Glutamatergic neuron (in vitro differentiated cells): Measurements from ENCODE around the gene NUTM2G. TPM values are rescaled to one million over a fixed set of nuclear protein-coding genes. Genes with fewer than 3 reads are reported as not detected.
"Not testable (repeated sequence)": the region's sequence is repeated elsewhere in the genome, so short reads cannot be mapped to it uniquely, and the experiment has no call there.

Source experiments
- DNase-seq: peaks from one replicate; pipeline ENCODE4 v3.0.0; 2022
- H3K27ac Mint-ChIP-seq: one replicate; pipeline ENCODE4 v1.8.0; 2020; ENCODE audit warnings: mild to moderate bottlenecking, mixed read lengths, inconsistent platforms; ENCODE audit not compliant: unreplicated experiment
- H3K27me3 Mint-ChIP-seq: one replicate; pipeline ENCODE4 v1.8.0; 2020; ENCODE audit warnings: mild to moderate bottlenecking, moderate library complexity, mixed read lengths, inconsistent platforms; ENCODE audit not compliant: unreplicated experiment
- H3K36me3 Mint-ChIP-seq: one replicate; pipeline ENCODE4 v1.8.0; 2020; ENCODE audit warnings: mild to moderate bottlenecking, mixed read lengths, inconsistent platforms; ENCODE audit not compliant: unreplicated experiment
- H3K4me1 Mint-ChIP-seq: one replicate; pipeline ENCODE4 v1.8.0; 2020; ENCODE audit warnings: mild to moderate bottlenecking, low read depth, mixed read lengths, inconsistent platforms; ENCODE audit not compliant: unreplicated experiment
- H3K4me3 Mint-ChIP-seq: one replicate; pipeline ENCODE4 v1.8.0; 2020; ENCODE audit warnings: mild to moderate bottlenecking, mixed read lengths, inconsistent platforms; ENCODE audit not compliant: unreplicated experiment
- H3K9me3 Mint-ChIP-seq: one replicate; pipeline ENCODE4 v1.8.0; 2020; ENCODE audit warnings: mild to moderate bottlenecking, moderate library complexity, mixed read lengths, inconsistent platforms; ENCODE audit not compliant: unreplicated experiment
- total RNA-seq: library from RNA; stranded (reverse); fragmentation: NEBNext Ultra II Directional; extraction: Animal tissue kit (Norgen Biotek cat#: 25700); gene quantifications from one replicate; pipeline ENCODE4 v1.2.1, GENCODE V29; 2021; ENCODE audit not compliant: unreplicated experiment

NUTM2G gene
- total RNA-seq, 1 donor from 2014 or later: not detected

DNA sequence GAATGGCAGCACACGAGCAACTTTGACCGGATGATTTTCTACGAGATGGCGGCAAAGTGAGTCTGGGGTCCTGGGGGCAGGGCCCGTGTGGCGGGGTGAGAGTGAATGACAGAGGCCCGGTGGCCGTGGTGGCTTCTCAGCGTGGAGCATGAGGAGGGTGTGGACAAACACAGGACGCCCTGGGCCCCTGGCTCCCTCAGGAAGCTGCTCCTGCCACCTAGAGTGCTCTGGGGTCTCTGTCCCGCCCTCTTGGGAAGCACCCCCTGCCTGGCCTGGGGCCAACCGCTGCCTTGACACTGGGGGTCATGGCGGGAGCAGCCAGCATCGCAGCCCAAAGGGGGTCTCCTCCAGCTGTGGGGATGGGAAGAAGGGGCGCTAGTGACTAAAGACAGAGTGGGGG, 6.8 kb downstream of the NUTM2G start:
- not testable (repeated sequence) for H3K36me3 Mint-ChIP-seq, H3K27me3 Mint-ChIP-seq, H3K4me1 Mint-ChIP-seq, H3K27ac Mint-ChIP-seq, H3K9me3 Mint-ChIP-seq, DNase-seq, H3K4me3 Mint-ChIP-seq

DNA sequence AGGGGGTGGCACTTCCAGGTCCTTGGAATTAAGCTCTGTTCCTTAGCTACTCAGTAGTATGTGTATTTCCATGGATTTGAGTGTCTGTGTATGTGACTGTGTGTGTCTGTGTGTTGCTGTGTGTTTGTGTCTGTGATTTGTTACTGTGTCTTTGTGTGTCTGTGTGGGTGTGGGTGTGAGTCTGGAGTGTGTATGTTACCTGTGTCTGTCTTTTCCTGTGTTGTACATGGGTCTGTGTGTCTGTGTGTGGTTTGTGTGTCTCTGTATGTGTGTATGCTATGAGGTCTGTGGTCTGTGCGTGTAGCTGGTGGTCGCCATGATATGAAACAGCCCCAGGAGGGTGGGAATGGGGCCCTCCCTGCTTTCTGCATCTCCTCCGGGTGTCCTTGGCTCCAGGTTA, 8.8 kb downstream of the NUTM2G start:
- DNase-seq: not testable (repeated sequence)
- peak overlapping the region; percentile 75 for H3K27ac Mint-ChIP-seq

DNA sequence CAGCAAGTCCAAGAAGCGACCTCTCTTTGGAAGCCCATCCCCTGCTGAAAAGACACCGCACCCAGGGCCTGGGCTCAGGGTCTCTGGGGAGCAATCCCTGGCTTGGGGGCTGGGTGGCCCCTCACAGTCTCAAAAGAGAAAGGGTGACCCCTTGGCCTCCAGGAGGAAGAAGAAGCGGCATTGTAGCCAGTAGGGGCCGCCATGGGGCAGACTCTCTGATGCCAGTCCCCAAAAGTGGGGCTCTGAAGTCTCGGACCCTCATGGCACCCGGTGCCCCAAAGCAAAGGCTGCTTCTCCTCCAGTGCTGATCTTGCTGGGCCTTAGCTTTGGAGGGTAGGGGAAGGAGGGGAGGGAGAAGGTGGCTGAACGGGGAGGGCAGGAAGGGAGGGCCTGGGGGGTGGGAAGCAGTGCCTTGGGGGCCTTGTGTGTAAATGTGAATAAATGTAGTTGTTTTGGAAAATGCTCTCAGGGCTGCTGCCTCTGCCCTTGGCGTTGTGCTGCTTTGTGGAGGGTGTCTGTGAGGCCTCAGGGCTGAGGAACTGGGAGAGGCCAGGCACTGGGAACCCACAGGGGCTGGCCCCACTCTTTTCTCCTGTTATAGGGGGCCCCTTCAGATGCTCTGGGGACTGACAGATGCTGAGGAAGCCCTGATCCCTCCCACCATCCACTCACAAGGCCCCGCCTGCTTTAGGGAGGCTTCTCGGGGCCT, 10.5 kb downstream of the NUTM2G start:
- H3K27ac Mint-ChIP-seq, H3K4me3 Mint-ChIP-seq, DNase-seq, H3K9me3 Mint-ChIP-seq, H3K4me1 Mint-ChIP-seq, H3K27me3 Mint-ChIP-seq, H3K36me3 Mint-ChIP-seq: not testable (repeated sequence)

More for the DNA sequence above, 8.8 kb downstream of the NUTM2G start:
- not testable (repeated sequence) for H3K4me1 Mint-ChIP-seq, H3K9me3 Mint-ChIP-seq, H3K4me3 Mint-ChIP-seq, H3K27me3 Mint-ChIP-seq, H3K36me3 Mint-ChIP-seq

DNA sequence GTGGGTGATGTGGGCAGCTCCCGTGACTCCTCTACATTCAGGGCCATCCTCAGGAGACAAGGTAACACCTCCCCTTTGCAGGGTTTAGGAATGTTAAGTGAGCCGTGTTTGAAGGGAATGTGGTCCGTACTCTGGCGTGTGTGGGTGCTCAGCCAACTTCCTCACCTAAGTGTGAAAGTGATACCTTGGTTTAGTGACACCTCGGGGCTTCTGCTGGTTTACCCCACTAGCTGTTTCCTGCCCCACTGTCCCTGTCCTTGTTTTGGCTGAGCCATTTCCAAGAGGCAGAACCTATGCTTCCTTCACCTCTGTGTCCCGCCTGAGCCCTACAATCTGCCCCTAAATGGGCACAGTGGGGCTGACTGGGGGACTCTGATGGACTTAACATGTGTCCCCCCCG, 12.3 kb downstream of the NUTM2G start:
- H3K4me3 Mint-ChIP-seq, H3K27me3 Mint-ChIP-seq, H3K27ac Mint-ChIP-seq, DNase-seq, H3K9me3 Mint-ChIP-seq, H3K4me1 Mint-ChIP-seq, H3K36me3 Mint-ChIP-seq: not testable (repeated sequence)

DNA sequence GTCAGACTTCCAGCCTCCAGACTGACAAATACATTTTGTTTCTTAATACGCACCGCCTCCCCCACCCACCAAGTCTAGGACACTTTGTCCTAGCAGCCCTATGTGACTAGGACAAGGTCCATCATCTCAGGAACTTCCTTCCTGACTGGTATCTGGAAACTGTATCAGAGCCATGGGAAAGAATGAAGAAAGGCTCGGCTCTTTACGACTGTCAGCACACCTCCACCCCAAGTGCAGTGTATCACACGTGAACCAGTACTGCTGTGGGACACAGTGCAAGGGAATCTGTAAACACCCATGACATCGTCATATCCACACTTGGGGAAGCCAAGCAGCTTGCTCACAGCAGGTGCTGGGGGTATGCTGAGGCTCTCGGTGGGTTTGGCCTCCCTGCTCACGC, 13.0 kb downstream of the NUTM2G start:
- DNase-seq, H3K4me3 Mint-ChIP-seq, H3K4me1 Mint-ChIP-seq, H3K36me3 Mint-ChIP-seq, H3K27me3 Mint-ChIP-seq, H3K9me3 Mint-ChIP-seq, H3K27ac Mint-ChIP-seq: not testable (repeated sequence)

DNA sequence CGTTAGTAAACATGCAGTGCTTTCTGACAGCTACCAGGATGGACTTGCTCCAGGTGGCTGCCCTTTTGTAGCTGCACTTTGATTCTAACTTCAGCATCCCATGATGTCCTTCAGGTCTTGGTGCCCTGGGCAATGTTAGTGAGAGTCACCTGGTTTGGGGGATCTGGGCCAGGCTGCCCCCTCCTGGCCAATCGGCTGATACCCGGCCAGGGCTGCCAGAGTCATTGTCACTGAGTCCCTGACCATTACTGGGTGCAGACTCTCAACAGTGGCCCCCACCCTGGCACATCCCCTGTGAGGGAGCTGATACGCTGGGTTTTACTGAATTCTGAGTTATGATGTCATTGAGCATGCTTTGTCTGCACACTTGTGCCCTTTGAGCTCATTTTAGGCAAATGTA, 13.5 kb downstream of the NUTM2G start:
- not testable (repeated sequence) for H3K4me1 Mint-ChIP-seq, H3K9me3 Mint-ChIP-seq, H3K27ac Mint-ChIP-seq, H3K36me3 Mint-ChIP-seq, DNase-seq, H3K27me3 Mint-ChIP-seq, H3K4me3 Mint-ChIP-seq

DNA sequence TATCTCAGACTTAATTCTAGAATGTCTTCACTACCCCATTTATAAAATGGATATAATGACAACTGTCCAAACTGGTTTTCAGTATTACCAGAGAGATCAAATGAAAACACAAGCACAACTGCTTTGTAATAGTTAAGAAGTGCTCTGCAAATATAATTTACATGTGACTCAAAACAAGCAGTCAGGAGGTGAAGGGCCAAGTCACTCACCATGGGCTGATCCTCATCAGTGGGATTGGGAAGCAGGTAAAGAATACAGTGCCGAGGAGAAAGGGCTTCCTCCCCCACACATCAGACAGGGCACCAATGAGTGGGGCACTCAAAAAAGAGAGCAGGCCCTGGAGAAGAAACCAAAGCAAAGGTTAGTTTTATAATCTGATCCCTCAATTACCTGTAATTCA, 20.7 kb downstream of the NUTM2G start:
- DNase-seq, H3K9me3 Mint-ChIP-seq, H3K27me3 Mint-ChIP-seq, H3K27ac Mint-ChIP-seq, H3K4me1 Mint-ChIP-seq, H3K4me3 Mint-ChIP-seq, H3K36me3 Mint-ChIP-seq: not testable (repeated sequence)

DNA sequence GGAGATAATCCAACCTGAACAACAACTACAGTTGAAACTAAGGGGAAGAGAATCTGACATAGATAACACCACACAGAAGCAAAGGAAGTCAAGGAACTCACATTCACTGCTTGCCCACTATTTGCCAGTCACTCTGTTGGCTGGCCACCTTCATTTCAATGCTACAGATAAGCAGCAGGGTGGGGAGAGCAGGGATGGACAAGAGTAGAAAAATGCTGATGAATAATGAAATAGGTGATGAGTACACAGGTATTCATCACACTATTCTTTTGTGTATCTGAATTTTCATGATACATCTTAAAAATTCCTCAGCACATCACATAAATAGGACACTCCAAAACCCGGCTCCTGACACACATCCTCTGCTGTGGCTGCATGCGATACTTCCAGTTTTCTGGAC, 21.9 kb downstream of the NUTM2G start:
- H3K27ac Mint-ChIP-seq, H3K4me1 Mint-ChIP-seq, DNase-seq, H3K27me3 Mint-ChIP-seq, H3K36me3 Mint-ChIP-seq, H3K9me3 Mint-ChIP-seq, H3K4me3 Mint-ChIP-seq: not testable (repeated sequence)

DNA sequence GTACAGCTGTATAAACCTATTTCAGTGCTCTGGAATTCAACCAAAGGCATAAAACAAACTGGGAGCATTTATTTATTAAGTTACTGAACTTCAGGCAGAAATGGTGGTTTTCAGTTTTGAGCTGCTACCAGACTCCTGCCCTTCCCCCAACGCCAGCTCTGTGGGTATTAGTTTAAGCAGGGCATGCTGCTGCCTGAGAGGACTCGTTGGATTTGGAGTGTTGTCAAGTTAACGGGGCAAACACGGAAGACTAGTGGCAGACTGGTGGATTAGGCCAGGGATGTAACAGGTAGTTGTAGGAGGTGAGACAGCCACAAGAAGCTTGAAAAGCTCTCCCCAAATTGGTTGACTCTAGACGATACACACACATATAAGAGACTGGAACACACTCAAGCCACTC, 38.9 kb downstream of the NUTM2G start:
- H3K36me3 Mint-ChIP-seq, DNase-seq, H3K4me3 Mint-ChIP-seq, H3K4me1 Mint-ChIP-seq, H3K27me3 Mint-ChIP-seq, H3K9me3 Mint-ChIP-seq, H3K27ac Mint-ChIP-seq: not testable (repeated sequence)

DNA sequence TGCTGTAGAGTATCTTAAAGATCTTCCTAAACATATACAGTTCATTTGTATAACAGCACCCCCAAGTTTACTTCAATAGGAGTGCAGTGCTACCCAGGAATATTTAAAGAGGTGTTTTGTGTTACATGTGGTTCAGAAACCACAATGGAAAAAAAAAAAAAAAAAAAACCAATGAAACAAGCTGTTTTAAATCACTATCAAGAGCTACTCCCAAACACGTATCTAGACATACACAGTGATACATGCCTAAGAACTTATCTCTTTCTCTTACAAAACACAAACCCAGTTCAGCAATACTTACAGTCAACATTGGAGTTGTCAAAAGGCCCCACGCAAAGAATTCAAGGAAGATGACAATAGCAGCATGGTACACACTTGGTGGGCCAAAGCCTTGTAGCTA, 43.9 kb downstream of the NUTM2G start:
- H3K27me3 Mint-ChIP-seq, DNase-seq, H3K4me1 Mint-ChIP-seq, H3K4me3 Mint-ChIP-seq, H3K9me3 Mint-ChIP-seq, H3K27ac Mint-ChIP-seq, H3K36me3 Mint-ChIP-seq: not testable (repeated sequence)

DNA sequence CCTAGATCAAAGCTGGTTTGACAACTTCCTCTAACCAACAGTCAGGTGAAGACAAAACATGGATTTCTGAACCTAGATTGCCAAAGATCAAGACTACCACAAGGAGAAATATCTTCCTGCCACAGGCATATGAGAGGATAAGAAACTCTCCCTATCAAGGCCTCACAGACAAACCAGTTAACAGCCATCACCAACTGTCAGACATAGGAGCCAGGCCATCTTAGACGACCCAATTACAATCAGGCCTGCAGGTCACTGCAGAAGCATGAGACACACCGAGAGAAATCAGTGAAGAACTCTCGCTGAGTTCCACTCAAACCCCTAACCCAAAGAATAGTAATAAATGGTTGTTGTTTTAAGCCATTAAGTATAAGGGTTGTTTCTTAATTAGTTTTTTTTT, 45.4 kb downstream of the NUTM2G start:
- not testable (repeated sequence) for H3K27me3 Mint-ChIP-seq, H3K27ac Mint-ChIP-seq, H3K9me3 Mint-ChIP-seq, DNase-seq, H3K4me3 Mint-ChIP-seq, H3K36me3 Mint-ChIP-seq, H3K4me1 Mint-ChIP-seq

DNA sequence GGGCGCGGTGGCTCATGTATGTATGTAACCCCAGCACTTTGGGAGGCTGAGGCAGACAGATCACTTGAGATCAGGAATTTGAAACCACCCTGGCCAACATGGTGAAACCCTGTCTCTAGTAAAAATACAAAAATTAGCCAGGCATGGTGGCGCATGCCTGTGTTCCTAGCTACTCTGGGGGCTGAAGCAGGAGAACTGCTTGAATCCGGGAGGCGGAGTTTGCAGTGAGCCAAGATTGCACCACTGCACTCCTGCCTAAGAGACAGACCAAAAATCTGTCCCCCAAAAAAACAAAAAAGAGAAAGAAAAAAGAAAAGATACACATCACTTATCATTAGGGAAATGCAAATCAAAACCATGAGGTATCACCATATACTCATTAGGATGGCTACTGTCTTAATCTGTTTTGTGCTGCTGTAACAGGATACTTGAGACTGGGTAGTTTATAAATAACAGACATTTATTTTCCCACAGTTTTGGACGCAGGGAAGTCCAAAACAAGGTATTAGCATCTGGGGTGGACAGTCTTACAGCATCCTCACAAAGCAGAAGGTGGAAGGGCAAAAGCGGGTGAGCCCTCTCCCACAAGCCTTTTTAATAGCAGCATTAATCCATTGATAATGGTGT, 55.0 kb downstream of the NUTM2G start:
- not testable (repeated sequence) for H3K4me1 Mint-ChIP-seq, H3K27ac Mint-ChIP-seq, DNase-seq, H3K36me3 Mint-ChIP-seq, H3K4me3 Mint-ChIP-seq, H3K27me3 Mint-ChIP-seq, H3K9me3 Mint-ChIP-seq

DNA sequence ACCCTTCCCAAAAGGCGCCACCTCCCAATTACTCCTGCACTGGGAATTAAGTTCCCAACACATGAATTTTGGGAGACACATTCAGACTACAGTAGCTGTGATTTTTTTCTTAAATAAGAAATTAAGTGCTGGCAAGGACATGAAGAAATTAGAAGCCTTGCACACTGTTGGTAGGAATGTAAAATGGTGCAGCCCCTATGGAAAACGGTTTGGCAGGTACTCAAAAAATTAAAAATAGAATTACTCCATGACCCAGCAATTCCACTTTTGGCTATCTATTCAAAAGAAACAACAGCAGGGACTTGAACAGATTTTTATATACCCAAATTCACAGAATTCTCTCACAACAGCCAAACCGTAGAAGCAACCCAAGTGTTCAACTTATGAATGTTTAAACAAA, 55.5 kb downstream of the NUTM2G start:
- DNase-seq, H3K27me3 Mint-ChIP-seq, H3K27ac Mint-ChIP-seq, H3K9me3 Mint-ChIP-seq, H3K36me3 Mint-ChIP-seq, H3K4me1 Mint-ChIP-seq, H3K4me3 Mint-ChIP-seq: not testable (repeated sequence)
